HEK293T (cell line): ENCODE data around the gene AMDHD1.

ENCODE experiments used
- CTBP1 ChIP-seq: fragments of 450-650 bp; IDR thresholded peaks from 2 replicates; pipeline ENCODE4 v1.6.1; 2016; ENCODE audit warnings: borderline replicate concordance
- ELF4 ChIP-seq: fragments of 450-650 bp; IDR thresholded peaks from 2 replicates; pipeline ENCODE4 v1.6.1; 2017; ENCODE audit warnings: antibody characterized with exemption
- FOXA1 ChIP-seq: fragments of 450-650 bp; IDR thresholded peaks from 2 replicates; pipeline ENCODE4 v1.6.1; 2016; ENCODE audit warnings: mild to moderate bottlenecking
- FOXM1 ChIP-seq: fragments of 450-650 bp; IDR thresholded peaks from 2 replicates; pipeline ENCODE4 v1.6.1; 2017; ENCODE audit warnings: mild to moderate bottlenecking, borderline replicate concordance
- HDGF ChIP-seq: fragments of 450-650 bp; IDR thresholded peaks from 2 replicates; pipeline ENCODE4 v1.6.1; 2017; ENCODE audit warnings: antibody characterized with exemption, borderline replicate concordance
- L3MBTL2 ChIP-seq: fragments of 450-650 bp; conservative IDR thresholded peaks from 2 replicates; pipeline ENCODE4 v1.6.1; 2016; ENCODE audit warnings: mild to moderate bottlenecking
- LEF1 ChIP-seq: fragments of 450-650 bp; IDR thresholded peaks from 2 replicates; pipeline ENCODE4 v1.6.1; 2017; ENCODE audit warnings: mild to moderate bottlenecking, borderline replicate concordance
- NFRKB ChIP-seq: fragments of 450-650 bp; IDR thresholded peaks from 2 replicates; pipeline ENCODE4 v1.6.1; 2016; ENCODE audit warnings: mild to moderate bottlenecking, moderate library complexity
- SP1 ChIP-seq: fragments of 450-650 bp; IDR thresholded peaks from 2 replicates; pipeline ENCODE4 v1.6.1; 2017
- SUZ12 ChIP-seq: fragments of 450-650 bp; IDR thresholded peaks from 2 replicates; pipeline ENCODE4 v1.6.1; 2016; ENCODE audit warnings: mild to moderate bottlenecking
- TF ChIP-seq, protein P1 (sequence below): fragments of 450-650 bp; IDR thresholded peaks from 2 replicates; pipeline ENCODE4 v1.6.1; 2016

GRCh38 chr12:95966287-95966870 is 23.2 kb downstream of the AMDHD1 start:
- TF ChIP-seq ELF4 (no peak), LEF1 (no peak), NFRKB (no peak), FOXM1 (no peak), FOXA1 (no peak), SP1 (no peak), L3MBTL2 (no peak), CTBP1 (no peak), HDGF (no peak), SUZ12 (no peak)
- TF ChIP-seq, protein P1, sequence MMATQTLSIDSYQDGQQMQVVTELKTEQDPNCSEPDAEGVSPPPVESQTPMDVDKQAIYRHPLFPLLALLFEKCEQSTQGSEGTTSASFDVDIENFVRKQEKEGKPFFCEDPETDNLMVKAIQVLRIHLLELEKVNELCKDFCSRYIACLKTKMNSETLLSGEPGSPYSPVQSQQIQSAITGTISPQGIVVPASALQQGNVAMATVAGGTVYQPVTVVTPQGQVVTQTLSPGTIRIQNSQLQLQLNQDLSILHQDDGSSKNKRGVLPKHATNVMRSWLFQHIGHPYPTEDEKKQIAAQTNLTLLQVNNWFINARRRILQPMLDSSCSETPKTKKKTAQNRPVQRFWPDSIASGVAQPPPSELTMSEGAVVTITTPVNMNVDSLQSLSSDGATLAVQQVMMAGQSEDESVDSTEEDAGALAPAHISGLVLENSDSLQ: no peak
